Upper lobe of left lung (tissue), 4 donors: ENCODE results near the gene MBD3.

Source experiments
- POLR2A ChIP-seq, 4 donors: fragments of 450-650 bp; IDR thresholded peaks; one replicate each; pipeline ENCODE4 v1.5.1; 2016 to 2017; ENCODE audit warnings: antibody characterized with exemption in 4 of 4, mild to moderate bottlenecking in 2 of 4
- POLR2AphosphoS5 ChIP-seq, 2 donors: sonication (generic); formaldehyde crosslinking; IDR thresholded peaks; one replicate each; pipeline ENCODE4 v1.5.1; 2017; ENCODE audit warnings: antibody characterized with exemption in 2 of 2

- TF ChIP-seq POLR2A (IDR thresholded peaks at IDR 0.05) (no peak), POLR2AphosphoS5 (IDR thresholded peaks at IDR 0.05) (no peak)
Observed at GRCh38 chr19:1630811-1631210, 38.1 kb upstream of the MBD3 start.
